Measurements from ENCODE around the gene PDS5A. TPM values are rescaled to one million over a fixed set of nuclear protein-coding genes. Genes with fewer than 3 reads are reported as not detected.

The PDS5A gene
- total RNA-seq, 1 experiment from 2014 or later, result 78.8 TPM

GRCh38 chr4:39987485-39987884 is 9.8 kb upstream of the PDS5A start:
- Mint-ChIP-seq H3K4me1 (ENCODE audit: low read depth, unreplicated experiment) (peaks cover 7% of the 10 kb centered on the region), H3K36me3 (ENCODE audit: insufficient read depth, unreplicated experiment) (no peaks in the 10 kb centered on the region), H3K9me3 (ENCODE audit: unreplicated experiment) (no peaks in the 10 kb centered on the region), H3K27me3 (ENCODE audit: insufficient read depth, unreplicated experiment) (no peaks in the 10 kb centered on the region), H3K27ac (ENCODE audit: unreplicated experiment) (peak overlapping the region; percentile 68), H3K4me3 (ENCODE audit: unreplicated experiment) (no peak overlapping the region)
- TF ChIP-seq CTCF (IDR thresholded peaks at IDR 0.05; ENCODE audit: insufficient read depth in 1 of 2, low read depth in 1 of 2, low read length in 1 of 2, severe bottlenecking in 1 of 2, unreplicated experiment in 1 of 2), result no peak
- H3K27me3 ChIP-seq (replicated peaks; ENCODE audit: control insufficient read depth, insufficient read depth, low read length), result no peaks in the 10 kb centered on the region
- peaks cover 11% of the 10 kb centered on the region for H3K4me1 ChIP-seq
- intact Hi-C loops (cut with micrococcal nuclease; ENCODE audit: unreplicated experiment), result no loop called here
- no peaks in the 10 kb centered on the region for H3K36me3 ChIP-seq (ENCODE audit: control insufficient read depth, insufficient read depth, low read length)
- no TSS peak for BruUV-seq (replicated peaks)
- no peak overlapping the region for H3K4me3 ChIP-seq (ENCODE audit: low read depth, low read length)
- no peaks in the 10 kb centered on the region for H3K9me3 ChIP-seq
- POLR2A ChIA-PET, result no interaction called here
- peak; percentile 38 to 43 for DNase-seq
- CTCF ChIA-PET, result no interaction called here

- peak overlapping the region; percentile 79 for H3K4me3 Mint-ChIP-seq (ENCODE audit: unreplicated experiment)
- Histone ChIP-seq H3K36me3 (ENCODE audit: control insufficient read depth, insufficient read depth, low read length) (no peaks in the 10 kb centered on the region), H3K4me1 (peaks cover 11% of the 10 kb centered on the region), H3K9me3 (no peaks in the 10 kb centered on the region), H3K4me3 (ENCODE audit: low read depth, low read length) (no peak overlapping the region), H3K27me3 (replicated peaks; ENCODE audit: control insufficient read depth, insufficient read depth, low read length) (no peaks in the 10 kb centered on the region)
- intact Hi-C loops (cut with micrococcal nuclease; ENCODE audit: unreplicated experiment), result loop anchor here (5.0 to 10.0 kb wide), 3 partner anchors 82 to 342 kb away; partner anchors contain the start of gene SMIM14
- TF ChIP-seq CTCF (IDR thresholded peaks at IDR 0.05; ENCODE audit: insufficient read depth in 1 of 2, low read depth in 1 of 2, low read length in 1 of 2, severe bottlenecking in 1 of 2, unreplicated experiment in 1 of 2), result no peak
- H3K36me3 Mint-ChIP-seq (ENCODE audit: insufficient read depth, unreplicated experiment), result peaks cover 28% of the 10 kb centered on the region
- no peak overlapping the region for H3K27ac Mint-ChIP-seq (ENCODE audit: unreplicated experiment)
- BruUV-seq (replicated peaks), result no TSS peak
- H3K9me3 Mint-ChIP-seq (ENCODE audit: unreplicated experiment), result no peaks in the 10 kb centered on the region
- H3K27me3 Mint-ChIP-seq (ENCODE audit: insufficient read depth, unreplicated experiment), result no peaks in the 10 kb centered on the region
- DNase-seq, result no peak
- CTCF ChIA-PET, result interaction anchor here (1.4 kb wide), 1 partner anchor 77 kb away, joined by 3 read pairs; the partner anchor contains the start of gene N4BP2
- POLR2A ChIA-PET, result no interaction called here
- peaks cover 6% of the 10 kb centered on the region for H3K4me1 Mint-ChIP-seq (ENCODE audit: low read depth, unreplicated experiment)
These were observed 1.2 kb upstream of the PDS5A start for GRCh38 chr4:39978904-39979303.

GRCh38 chr4:39978378-39978775 is 666 bp upstream of the PDS5A start:
- H3K9me3 Mint-ChIP-seq (ENCODE audit: unreplicated experiment), result no peaks in the 10 kb centered on the region
- TF ChIP-seq CTCF (IDR thresholded peaks at IDR 0.05; ENCODE audit: insufficient read depth in 1 of 2, low read depth in 1 of 2, low read length in 1 of 2, severe bottlenecking in 1 of 2, unreplicated experiment in 1 of 2), result no peak
- Histone ChIP-seq H3K36me3 (ENCODE audit: control insufficient read depth, insufficient read depth, low read length) (peaks cover 1% of the 10 kb centered on the region; the same call in 1 of the 2 replicates), H3K27me3 (replicated peaks; ENCODE audit: control insufficient read depth, insufficient read depth, low read length) (no peaks in the 10 kb centered on the region), H3K4me3 (ENCODE audit: low read depth, low read length) (peak overlapping the region; percentile 92), H3K9me3 (no peaks in the 10 kb centered on the region), H3K4me1 (peaks cover 11% of the 10 kb centered on the region)
- peak overlapping the region; percentile 79 for H3K4me3 Mint-ChIP-seq (ENCODE audit: unreplicated experiment)
- no peaks in the 10 kb centered on the region for H3K27me3 Mint-ChIP-seq (ENCODE audit: insufficient read depth, unreplicated experiment)
- DNase-seq, result no peak
- H3K27ac Mint-ChIP-seq (ENCODE audit: unreplicated experiment), result peak overlapping the region; percentile 86
- intact Hi-C loops (cut with micrococcal nuclease; ENCODE audit: unreplicated experiment), result loop anchor here (5.0 to 10.0 kb wide), 3 partner anchors 81 to 341 kb away; partner anchors contain the start of gene SMIM14
- peaks cover 33% of the 10 kb centered on the region for H3K36me3 Mint-ChIP-seq (ENCODE audit: insufficient read depth, unreplicated experiment)
- H3K4me1 Mint-ChIP-seq (ENCODE audit: low read depth, unreplicated experiment), result peaks cover 6% of the 10 kb centered on the region
- ChIA-PET CTCF (interaction anchor here (1.4 kb wide), 1 partner anchor 78 kb away, joined by 3 read pairs; the partner anchor contains the start of gene N4BP2), POLR2A (no interaction called here)
- TSS peak; percentile 81 for BruUV-seq (replicated peaks)
